Type B pancreatic cell (in vitro differentiated cells): ENCODE results near the gene PRR27. TPM values are rescaled to one million over a fixed set of nuclear protein-coding genes. Genes with fewer than 3 reads are reported as not detected.

Experiments
- DNase-seq: peaks from one replicate; pipeline ENCODE4 v3.0.0; 2021; ENCODE audit warnings: mixed read lengths; ENCODE audit not compliant: unreplicated experiment; ENCODE audit errors: extremely low spot score
- H3K27ac Mint-ChIP-seq: 2 replicates; pipeline ENCODE4 v1.8.0; 2021; ENCODE audit warnings: mild to moderate bottlenecking, mixed read lengths
- H3K27me3 Mint-ChIP-seq: 2 replicates; pipeline ENCODE4 v1.8.0; 2021; ENCODE audit warnings: mixed read lengths
- H3K36me3 Mint-ChIP-seq: 2 replicates; pipeline ENCODE4 v1.8.0; 2021; ENCODE audit warnings: mixed read lengths
- H3K4me1 Mint-ChIP-seq: one replicate; pipeline ENCODE4 v1.8.0; 2021; ENCODE audit warnings: mixed read lengths; ENCODE audit not compliant: unreplicated experiment
- H3K4me3 Mint-ChIP-seq: 2 replicates; pipeline ENCODE4 v1.8.0; 2021; ENCODE audit warnings: mild to moderate bottlenecking, mixed read lengths
- H3K9me3 Mint-ChIP-seq: 2 replicates; pipeline ENCODE4 v1.8.0; 2021; ENCODE audit warnings: mixed read lengths
- CTCF ChIP-seq: fragments of 200-600 bp; sonication (generic); conservative IDR thresholded peaks from 2 replicates; pipeline ENCODE4 v1.5.0; 2021; ENCODE audit warnings: antibody characterized with exemption, mild to moderate bottlenecking
- long read RNA-seq: library from polyadenylated mRNA; unstranded; transcript quantifications from one replicate; pipeline ENCODE4 v2.0.0, GENCODE V29; 2020
- total RNA-seq: library from RNA; stranded (reverse); gene quantifications from 2 replicates; pipeline ENCODE4 v1.2.1, GENCODE V29; 2021; ENCODE audit warnings: low replicate concordance

The PRR27 gene
- 0.17 TPM in 1 of 2 replicates, not detected in the other for total RNA-seq
- long read RNA-seq: 0 reads

DNA sequence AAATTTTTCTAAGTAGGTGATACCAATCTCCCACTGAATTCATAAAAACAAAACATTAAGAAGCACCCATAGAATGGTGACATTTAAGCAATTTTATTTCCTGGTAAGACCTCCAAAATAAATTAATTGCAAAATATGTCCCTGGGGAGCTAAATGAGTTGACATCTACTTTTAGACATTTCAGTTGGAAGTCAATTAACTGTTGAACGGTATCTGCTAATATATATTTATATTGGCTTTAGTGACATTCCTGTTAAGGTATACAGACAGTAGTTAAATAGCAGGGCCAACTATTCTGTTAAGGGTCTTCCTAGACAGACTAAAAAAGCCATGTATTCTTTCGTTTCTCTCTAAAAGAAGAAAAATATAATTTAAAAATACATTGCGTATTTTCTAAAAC is at the start of gene PRR27:
Gene PRR27, plus strand, starts transcription at position 301 of the 400 bp plus-strand sequence. CDS start 139 bp downstream, outside the sequence.
- no peaks in the 10 kb centered on the region for H3K9me3 Mint-ChIP-seq
- no peaks in the 10 kb centered on the region for H3K27me3 Mint-ChIP-seq
- no peaks in the 10 kb centered on the region for H3K36me3 Mint-ChIP-seq
- TF ChIP-seq CTCF: no peak
- H3K4me1 Mint-ChIP-seq: no peaks in the 10 kb centered on the region
- no peak within 1 kb of the TSS for H3K27ac Mint-ChIP-seq
- no peak for DNase-seq
- no peak within 1 kb of the TSS for H3K4me3 Mint-ChIP-seq

GRCh38 chr4:70110917-70111316 is 43.1 kb upstream of the PRR27 start:
- DNase-seq: no peak
- Mint-ChIP-seq H3K36me3 (no peaks in the 10 kb centered on the region), H3K4me3 (no peak overlapping the region), H3K9me3 (no peaks in the 10 kb centered on the region), H3K27me3 (no peaks in the 10 kb centered on the region), H3K27ac (no peak overlapping the region), H3K4me1 (no peaks in the 10 kb centered on the region)
- no peak for TF ChIP-seq CTCF

GRCh38 chr4:70113656-70114055 is 40.4 kb upstream of the PRR27 start:
- Mint-ChIP-seq H3K4me1 (no peaks in the 10 kb centered on the region), H3K4me3 (no peak overlapping the region), H3K36me3 (no peaks in the 10 kb centered on the region), H3K9me3 (no peaks in the 10 kb centered on the region), H3K27ac (no peak overlapping the region), H3K27me3 (no peaks in the 10 kb centered on the region)
- no peak for DNase-seq
- TF ChIP-seq CTCF: no peak

GRCh38 chr4:70114096-70114495 is 39.9 kb upstream of the PRR27 start:
- no peak for DNase-seq
- TF ChIP-seq CTCF: no peak
- Mint-ChIP-seq H3K4me1 (no peaks in the 10 kb centered on the region), H3K36me3 (no peaks in the 10 kb centered on the region), H3K9me3 (no peaks in the 10 kb centered on the region), H3K27ac (no peak overlapping the region), H3K4me3 (no peak overlapping the region), H3K27me3 (no peaks in the 10 kb centered on the region)

DNA sequence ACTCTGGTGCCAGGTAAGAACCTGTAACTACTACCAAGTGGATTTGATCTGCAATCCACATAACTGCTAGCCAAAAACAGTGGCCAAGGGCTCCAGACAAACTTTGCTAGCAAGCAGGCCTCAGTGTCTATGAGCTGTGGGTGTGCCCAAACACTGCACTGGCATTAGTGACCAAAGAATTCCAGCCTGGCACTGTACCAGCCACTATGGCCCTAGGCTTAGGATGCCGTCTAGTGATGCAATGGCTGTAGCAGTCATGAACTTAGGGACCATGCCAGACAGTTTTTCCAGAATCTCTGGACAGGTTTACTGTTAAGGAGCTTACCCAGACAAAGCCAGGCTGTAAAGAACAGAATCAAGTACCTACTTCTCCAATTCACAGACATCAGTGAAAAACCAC is 33.7 kb upstream of the PRR27 start:
- no peaks in the 10 kb centered on the region for H3K9me3 Mint-ChIP-seq

More for the DNA sequence above, 33.7 kb upstream of the PRR27 start:
- no peak for DNase-seq
- Mint-ChIP-seq H3K4me3 (no peak overlapping the region), H3K27me3 (no peaks in the 10 kb centered on the region), H3K27ac (no peak overlapping the region), H3K4me1 (no peaks in the 10 kb centered on the region), H3K36me3 (no peaks in the 10 kb centered on the region)
- no peak for TF ChIP-seq CTCF
